ENCODE data around the gene TECR.

TECR gene

GRCh38 chr19:14558370-14559066, 29.1 kb downstream of the TECR start:
- Histone ChIP-seq H3K4ac (ENCODE audit: low read depth, low read length) (no peak overlapping the region), H3K23ac (ENCODE audit: low read length) (no peak overlapping the region), H3K79me2 (ENCODE audit: control insufficient read depth, insufficient read depth, low read length) (peaks cover 12% of the 10 kb centered on the region), H2BK5ac (ENCODE audit: low read length) (no peak overlapping the region), H3K79me1 (ENCODE audit: low read length) (peaks cover 10% of the 10 kb centered on the region), H2BK120ac (ENCODE audit: low read depth, low read length) (no peak overlapping the region), H3K9ac (ENCODE audit: low read length) (peak overlapping the region; percentile 17), H3K27ac (ENCODE audit: low read depth, low read length) (peak overlapping the region; percentile 32), H2BK15ac (replicated peaks; ENCODE audit: low read depth) (no peak overlapping the region), H3K56ac (ENCODE audit: low read length) (peak overlapping the region; percentile 73), H4K8ac (ENCODE audit: low read depth, low read length) (no peak overlapping the region), H4K5ac (ENCODE audit: low read length) (no peak overlapping the region), H3K27me3 (ENCODE audit: insufficient read depth, low read length, poor library complexity) (no peaks in the 10 kb centered on the region), H3K4me2 (ENCODE audit: low read length) (no peak overlapping the region), H3K36me3 (ENCODE audit: control insufficient read depth, insufficient read depth, low read length) (no peaks in the 10 kb centered on the region), H2AK5ac (ENCODE audit: low read length) (no peak overlapping the region), H3K4me1 (ENCODE audit: control insufficient read depth, low read depth, low read length) (peaks cover 7% of the 10 kb centered on the region), H3K18ac (ENCODE audit: low read length) (no peak overlapping the region), H3K4me3 (ENCODE audit: low read length) (no peak overlapping the region)
- DNase-seq, result no peak
- WGBS (ENCODE audit: extremely low coverage, insufficient coverage, low lambda C conversion rate), result no CpG with 5 or more reads among the region's 23 CpGs

GRCh38 chr19:14559916-14560775, 30.8 kb downstream of the TECR start:
- Histone ChIP-seq H3K79me2 (ENCODE audit: control insufficient read depth, insufficient read depth, low read length) (peaks cover 12% of the 10 kb centered on the region), H3K4me1 (ENCODE audit: control insufficient read depth, low read depth, low read length) (peaks cover 7% of the 10 kb centered on the region), H3K18ac (ENCODE audit: low read length) (no peak overlapping the region), H2BK120ac (ENCODE audit: low read depth, low read length) (no peak overlapping the region), H3K4me2 (ENCODE audit: low read length) (no peak overlapping the region), H3K23ac (ENCODE audit: low read length) (no peak overlapping the region), H3K27me3 (ENCODE audit: insufficient read depth, low read length, poor library complexity) (no peaks in the 10 kb centered on the region), H4K8ac (ENCODE audit: low read depth, low read length) (no peak overlapping the region), H3K56ac (ENCODE audit: low read length) (peak overlapping the region; percentile 73), H2BK5ac (ENCODE audit: low read length) (no peak overlapping the region), H3K9ac (ENCODE audit: low read length) (peak overlapping the region; percentile 42), H3K4ac (ENCODE audit: low read depth, low read length) (no peak overlapping the region), H2BK15ac (replicated peaks; ENCODE audit: low read depth) (no peak overlapping the region), H4K5ac (ENCODE audit: low read length) (no peak overlapping the region), H3K4me3 (ENCODE audit: low read length) (no peak overlapping the region), H3K36me3 (ENCODE audit: control insufficient read depth, insufficient read depth, low read length) (no peaks in the 10 kb centered on the region), H2AK5ac (ENCODE audit: low read length) (peak overlapping the region; percentile 38), H3K27ac (ENCODE audit: low read depth, low read length) (peak overlapping the region; percentile 25), H3K79me1 (ENCODE audit: low read length) (peaks cover 10% of the 10 kb centered on the region)
- no CpG with 5 or more reads among the region's 28 CpGs for WGBS (ENCODE audit: extremely low coverage, insufficient coverage, low lambda C conversion rate)
- DNase-seq, result no peak

GRCh38 chr19:14560776-14561108, 31.3 kb downstream of the TECR start:
- peak overlapping the region; percentile 73 for H3K56ac ChIP-seq (ENCODE audit: low read length)
- H3K4me2 ChIP-seq (ENCODE audit: low read length), result no peak overlapping the region
- no CpG with 5 or more reads among the region's 6 CpGs for WGBS (ENCODE audit: extremely low coverage, insufficient coverage, low lambda C conversion rate)
- H3K36me3 ChIP-seq (ENCODE audit: control insufficient read depth, insufficient read depth, low read length), result no peaks in the 10 kb centered on the region
- peak overlapping the region; percentile 42 for H3K9ac ChIP-seq (ENCODE audit: low read length)
- no peak overlapping the region for H2BK120ac ChIP-seq (ENCODE audit: low read depth, low read length)
- H2AK5ac ChIP-seq (ENCODE audit: low read length), result peak overlapping the region; percentile 38
- H3K27me3 ChIP-seq (ENCODE audit: insufficient read depth, low read length, poor library complexity), result no peaks in the 10 kb centered on the region
- peaks cover 12% of the 10 kb centered on the region for H3K79me2 ChIP-seq (ENCODE audit: control insufficient read depth, insufficient read depth, low read length)
- peaks cover 7% of the 10 kb centered on the region for H3K4me1 ChIP-seq (ENCODE audit: control insufficient read depth, low read depth, low read length)
- H3K23ac ChIP-seq (ENCODE audit: low read length), result no peak overlapping the region
- H2BK5ac ChIP-seq (ENCODE audit: low read length), result no peak overlapping the region
- no peak overlapping the region for H3K4me3 ChIP-seq (ENCODE audit: low read length)
- no peak overlapping the region for H3K18ac ChIP-seq (ENCODE audit: low read length)
- no peak for DNase-seq
- H4K5ac ChIP-seq (ENCODE audit: low read length), result no peak overlapping the region
- no peak overlapping the region for H3K4ac ChIP-seq (ENCODE audit: low read depth, low read length)
- H2BK15ac ChIP-seq (replicated peaks; ENCODE audit: low read depth), result no peak overlapping the region
- H3K79me1 ChIP-seq (ENCODE audit: low read length), result peaks cover 10% of the 10 kb centered on the region
- no peak overlapping the region for H4K8ac ChIP-seq (ENCODE audit: low read depth, low read length)
- H3K27ac ChIP-seq (ENCODE audit: low read depth, low read length), result no peak overlapping the region

- Histone ChIP-seq H3K4me1 (ENCODE audit: control insufficient read depth, low read depth, low read length) (peaks cover 7% of the 10 kb centered on the region), H3K4me2 (ENCODE audit: low read length) (no peak overlapping the region), H3K79me2 (ENCODE audit: control insufficient read depth, insufficient read depth, low read length) (peaks cover 12% of the 10 kb centered on the region), H3K4ac (ENCODE audit: low read depth, low read length) (no peak overlapping the region), H2BK5ac (ENCODE audit: low read length) (no peak overlapping the region), H2BK120ac (ENCODE audit: low read depth, low read length) (no peak overlapping the region), H3K9ac (ENCODE audit: low read length) (peak overlapping the region; percentile 43), H3K23ac (ENCODE audit: low read length) (no peak overlapping the region), H4K5ac (ENCODE audit: low read length) (no peak overlapping the region), H3K36me3 (ENCODE audit: control insufficient read depth, insufficient read depth, low read length) (no peaks in the 10 kb centered on the region), H3K18ac (ENCODE audit: low read length) (no peak overlapping the region), H2BK15ac (replicated peaks; ENCODE audit: low read depth) (no peak overlapping the region), H3K56ac (ENCODE audit: low read length) (peak overlapping the region; percentile 50), H2AK5ac (ENCODE audit: low read length) (no peak overlapping the region), H3K4me3 (ENCODE audit: low read length) (no peak overlapping the region), H3K27me3 (ENCODE audit: insufficient read depth, low read length, poor library complexity) (no peaks in the 10 kb centered on the region), H3K79me1 (ENCODE audit: low read length) (peaks cover 10% of the 10 kb centered on the region), H3K27ac (ENCODE audit: low read depth, low read length) (peak overlapping the region; percentile 59), H4K8ac (ENCODE audit: low read depth, low read length) (no peak overlapping the region)
- no CpG with 5 or more reads among the region's 8 CpGs for WGBS (ENCODE audit: extremely low coverage, insufficient coverage, low lambda C conversion rate)
- DNase-seq, result no peak
Observed at GRCh38 chr19:14561249-14561648, 31.9 kb downstream of the TECR start.

- Histone ChIP-seq H3K27me3 (ENCODE audit: insufficient read depth, low read length, poor library complexity) (no peaks in the 10 kb centered on the region), H3K36me3 (ENCODE audit: control insufficient read depth, insufficient read depth, low read length) (no peaks in the 10 kb centered on the region), H2BK120ac (ENCODE audit: low read depth, low read length) (no peak overlapping the region), H2BK5ac (ENCODE audit: low read length) (no peak overlapping the region), H2AK5ac (ENCODE audit: low read length) (no peak overlapping the region), H2BK15ac (replicated peaks; ENCODE audit: low read depth) (no peak overlapping the region), H3K23ac (ENCODE audit: low read length) (peak overlapping the region; percentile 45), H3K9ac (ENCODE audit: low read length) (peak overlapping the region; percentile 43), H3K27ac (ENCODE audit: low read depth, low read length) (peak overlapping the region; percentile 59), H4K8ac (ENCODE audit: low read depth, low read length) (no peak overlapping the region), H3K56ac (ENCODE audit: low read length) (peak overlapping the region; percentile 50), H3K18ac (ENCODE audit: low read length) (no peak overlapping the region), H3K4me2 (ENCODE audit: low read length) (no peak overlapping the region), H4K5ac (ENCODE audit: low read length) (no peak overlapping the region), H3K4me3 (ENCODE audit: low read length) (no peak overlapping the region), H3K4ac (ENCODE audit: low read depth, low read length) (no peak overlapping the region), H3K79me1 (ENCODE audit: low read length) (peaks cover 10% of the 10 kb centered on the region), H3K4me1 (ENCODE audit: control insufficient read depth, low read depth, low read length) (peaks cover 7% of the 10 kb centered on the region), H3K79me2 (ENCODE audit: control insufficient read depth, insufficient read depth, low read length) (peaks cover 12% of the 10 kb centered on the region)
- peak; percentile 53 for DNase-seq
- WGBS (ENCODE audit: extremely low coverage, insufficient coverage, low lambda C conversion rate), result no CpG with 5 or more reads among the region's 22 CpGs
Observed at GRCh38 chr19:14561847-14562351, 32.5 kb downstream of the TECR start.
